Measurements from ENCODE around the gene SLC44A5. TPM values are rescaled to one million over a fixed set of nuclear protein-coding genes. Genes with fewer than 3 reads are reported as not detected.

SLC44A5 gene
- polyA plus RNA-seq, 3 donors, result not detected

DNA sequence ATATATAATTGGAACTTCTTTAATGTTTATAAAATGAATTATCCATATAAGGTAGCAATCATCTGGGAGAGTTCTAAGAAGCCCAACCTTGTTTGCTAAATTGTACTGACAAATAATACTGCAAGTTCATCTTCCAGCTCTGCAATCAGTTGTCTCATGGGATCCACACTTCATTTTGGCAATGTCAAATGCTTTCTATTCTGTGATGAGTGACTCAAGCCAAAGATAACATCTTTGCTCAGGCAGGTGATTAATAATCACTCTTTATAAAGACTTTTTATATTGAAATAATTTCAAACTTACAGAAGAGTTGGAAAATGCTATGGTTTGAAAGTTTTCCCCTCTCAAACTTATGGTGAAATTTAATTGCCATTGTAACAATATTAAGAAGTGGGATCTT, 67.2 kb downstream of the SLC44A5 start:
- Histone ChIP-seq H3K4me2 (replicated peaks; ENCODE audit: extremely low read depth, low read length, poor library complexity, severe bottlenecking) (no peak overlapping the region), H4K20me1 (ENCODE audit: insufficient read depth, low read length) (no peaks in the 10 kb centered on the region), H3K27ac (ENCODE audit: low read depth in 1 of 2, low read length in 2 of 2) (no peak overlapping the region), H3K9ac (ENCODE audit: insufficient read depth, low read length, poor library complexity, severe bottlenecking) (no peak overlapping the region), H2AFZ (ENCODE audit: insufficient read depth, low read depth, low read length, poor library complexity, severe bottlenecking) (no peak overlapping the region), H3K9me3 (replicated peaks in 1 of 2; ENCODE audit: control insufficient read depth in 1 of 2, insufficient read depth in 1 of 2, low read length in 2 of 2) (peaks cover 0 to 3% of the 10 kb centered on the region in 2 donors), H3K4me3 (replicated peaks in 1 of 3; ENCODE audit: low read depth in 2 of 3, low read length in 3 of 3) (no peak overlapping the region), H3K36me3 (replicated peaks in 1 of 2; ENCODE audit: control insufficient read depth in 1 of 2, insufficient read depth in 2 of 2, low read length in 2 of 2) (no peaks in the 10 kb centered on the region), H3K79me2 (ENCODE audit: insufficient read depth, low read length) (no peaks in the 10 kb centered on the region), H3K27me3 (ENCODE audit: control insufficient read depth in 2 of 2, insufficient read depth in 2 of 2, low read length in 2 of 2) (no peaks in the 10 kb centered on the region), H3K4me1 (ENCODE audit: control insufficient read depth in 1 of 2, insufficient read depth in 2 of 2, low read length in 2 of 2) (no peaks in the 10 kb centered on the region)
- Mint-ChIP-seq H3K27ac (no peak overlapping the region), H3K9me3 (peaks cover 0 to 2% (median 0%) of the 10 kb centered on the region in 7 donors), H3K27me3 (ENCODE audit: low read depth in 3 of 3) (no peaks in the 10 kb centered on the region), H3K4me1 (no peaks in the 10 kb centered on the region), H3K4me3 (no peak overlapping the region), H3K36me3 (no peaks in the 10 kb centered on the region)
- TF ChIP-seq, protein P1, sequence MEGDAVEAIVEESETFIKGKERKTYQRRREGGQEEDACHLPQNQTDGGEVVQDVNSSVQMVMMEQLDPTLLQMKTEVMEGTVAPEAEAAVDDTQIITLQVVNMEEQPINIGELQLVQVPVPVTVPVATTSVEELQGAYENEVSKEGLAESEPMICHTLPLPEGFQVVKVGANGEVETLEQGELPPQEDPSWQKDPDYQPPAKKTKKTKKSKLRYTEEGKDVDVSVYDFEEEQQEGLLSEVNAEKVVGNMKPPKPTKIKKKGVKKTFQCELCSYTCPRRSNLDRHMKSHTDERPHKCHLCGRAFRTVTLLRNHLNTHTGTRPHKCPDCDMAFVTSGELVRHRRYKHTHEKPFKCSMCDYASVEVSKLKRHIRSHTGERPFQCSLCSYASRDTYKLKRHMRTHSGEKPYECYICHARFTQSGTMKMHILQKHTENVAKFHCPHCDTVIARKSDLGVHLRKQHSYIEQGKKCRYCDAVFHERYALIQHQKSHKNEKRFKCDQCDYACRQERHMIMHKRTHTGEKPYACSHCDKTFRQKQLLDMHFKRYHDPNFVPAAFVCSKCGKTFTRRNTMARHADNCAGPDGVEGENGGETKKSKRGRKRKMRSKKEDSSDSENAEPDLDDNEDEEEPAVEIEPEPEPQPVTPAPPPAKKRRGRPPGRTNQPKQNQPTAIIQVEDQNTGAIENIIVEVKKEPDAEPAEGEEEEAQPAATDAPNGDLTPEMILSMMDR (IDR thresholded peaks at IDR 0.05), result no peak
- intact Hi-C loops (cut with micrococcal nuclease), result no loop called here
- no peak for DNase-seq

DNA sequence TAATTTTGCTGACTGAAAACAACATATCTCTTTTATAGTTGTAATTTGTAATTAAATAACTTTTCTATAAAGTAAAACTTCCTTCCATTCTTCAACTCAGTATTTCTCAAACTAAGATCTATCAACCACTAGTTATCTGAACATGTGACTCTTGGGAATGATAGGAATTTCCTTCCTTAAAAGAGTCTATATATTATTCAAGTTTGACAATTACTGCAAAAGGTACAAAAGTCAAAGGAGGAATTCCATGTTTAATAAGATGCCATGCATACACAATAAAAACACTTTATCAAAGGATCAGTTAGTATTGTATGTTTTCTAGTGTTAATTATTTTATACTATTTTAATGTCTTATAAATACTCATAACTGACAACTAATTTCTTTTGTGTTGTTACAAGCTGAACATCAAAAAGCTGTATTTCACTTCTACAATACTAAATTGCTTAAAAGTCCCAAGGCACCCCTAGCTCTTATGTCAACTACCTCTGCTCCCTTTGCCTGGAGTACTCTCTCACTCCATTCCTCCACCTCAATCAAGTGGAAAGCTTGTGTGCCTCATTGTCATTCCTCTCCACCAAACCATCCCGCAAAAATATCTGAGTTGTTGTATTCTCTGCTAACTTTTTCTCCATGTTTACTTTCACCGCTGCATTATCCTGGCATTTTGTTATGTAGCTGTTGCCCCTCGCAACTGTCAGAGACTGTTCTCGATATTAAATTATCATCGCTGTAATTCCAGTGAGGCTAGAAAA, 67.9 kb downstream of the SLC44A5 start:
- intact Hi-C loops (cut with micrococcal nuclease), result no loop called here
- Histone ChIP-seq H4K20me1 (ENCODE audit: insufficient read depth, low read length) (no peaks in the 10 kb centered on the region), H3K4me1 (ENCODE audit: control insufficient read depth in 1 of 2, insufficient read depth in 2 of 2, low read length in 2 of 2) (no peaks in the 10 kb centered on the region), H3K9ac (ENCODE audit: insufficient read depth, low read length, poor library complexity, severe bottlenecking) (no peak overlapping the region), H2AFZ (ENCODE audit: insufficient read depth, low read depth, low read length, poor library complexity, severe bottlenecking) (no peak overlapping the region), H3K27me3 (ENCODE audit: control insufficient read depth in 2 of 2, insufficient read depth in 2 of 2, low read length in 2 of 2) (no peaks in the 10 kb centered on the region), H3K27ac (ENCODE audit: low read depth in 1 of 2, low read length in 2 of 2) (no peak overlapping the region), H3K4me3 (replicated peaks in 1 of 3; ENCODE audit: low read depth in 2 of 3, low read length in 3 of 3) (no peak overlapping the region), H3K79me2 (ENCODE audit: insufficient read depth, low read length) (no peaks in the 10 kb centered on the region), H3K9me3 (replicated peaks in 1 of 2; ENCODE audit: control insufficient read depth in 1 of 2, insufficient read depth in 1 of 2, low read length in 2 of 2) (peaks cover 0 to 3% of the 10 kb centered on the region in 2 donors), H3K36me3 (replicated peaks in 1 of 2; ENCODE audit: control insufficient read depth in 1 of 2, insufficient read depth in 2 of 2, low read length in 2 of 2) (no peaks in the 10 kb centered on the region), H3K4me2 (replicated peaks; ENCODE audit: extremely low read depth, low read length, poor library complexity, severe bottlenecking) (no peak overlapping the region)
- H3K27ac Mint-ChIP-seq, result no peak overlapping the region
- peaks cover 0 to 2% (median 0%) of the 10 kb centered on the region in 7 donors for H3K9me3 Mint-ChIP-seq
- WGBS (ENCODE audit: insufficient coverage), result 60% methylated on average over 1 of the region's 5 CpGs
- DNase-seq, result no peak
- no peaks in the 10 kb centered on the region for H3K36me3 Mint-ChIP-seq
- no peaks in the 10 kb centered on the region for H3K4me1 Mint-ChIP-seq
- TF ChIP-seq, protein P1 (IDR thresholded peaks at IDR 0.05), result no peak
- H3K4me3 Mint-ChIP-seq, result no peak overlapping the region
- no peaks in the 10 kb centered on the region for H3K27me3 Mint-ChIP-seq (ENCODE audit: low read depth in 3 of 3)
